RWPE2 (cell line): ENCODE results near the gene CNTFR.

Experiments
- ATAC-seq: fragments of 200-7000 bp; cut with Tn5 transposase; 3 replicates; pipeline ENCODE4 v1.9.1; 2021; ENCODE audit warnings: low read depth
- DNase-seq: peaks from one replicate; pipeline ENCODE4 v3.0.0-alpha.2; 2020; ENCODE audit warnings: low spot score
- H3K27ac ChIP-seq: fragments of 450-650 bp; 2 replicates; pipeline ENCODE4 v1.5.1; 2017; ENCODE audit warnings: mild to moderate bottlenecking; ENCODE audit not compliant: poor library complexity, severe bottlenecking
- H3K27me3 ChIP-seq: fragments of 250-450 bp; sonication (Bioruptor Pico); 2 replicates; pipeline ENCODE4 v1.5.1; 2021; ENCODE audit warnings: mild to moderate bottlenecking, moderate library complexity; ENCODE audit not compliant: insufficient read depth, poor library complexity, severe bottlenecking
- H3K36me3 ChIP-seq: fragments of 250-450 bp; sonication (Bioruptor Pico); 2 replicates; pipeline ENCODE4 v1.5.1; 2020; ENCODE audit warnings: low read depth, mild to moderate bottlenecking, moderate library complexity
- H3K4me1 ChIP-seq: fragments of 250-450 bp; sonication (Bioruptor Pico); 2 replicates; pipeline ENCODE4 v1.5.1; 2021; ENCODE audit warnings: mild to moderate bottlenecking, moderate library complexity; ENCODE audit not compliant: insufficient read depth, poor library complexity, severe bottlenecking
- H3K4me3 ChIP-seq: fragments of 250-450 bp; sonication (Bioruptor Pico); 2 replicates; pipeline ENCODE4 v1.5.1; 2021; ENCODE audit warnings: mild to moderate bottlenecking, moderate library complexity; ENCODE audit not compliant: severe bottlenecking
- H3K9me3 ChIP-seq: fragments of 250-450 bp; sonication (Bioruptor Pico); 2 replicates; pipeline ENCODE4 v1.5.1; 2021; ENCODE audit warnings: mild to moderate bottlenecking, moderate library complexity; ENCODE audit not compliant: severe bottlenecking
- CTCF ChIP-seq: fragments of 450-650 bp; IDR thresholded peaks from one replicate; pipeline ENCODE4 v1.5.1; 2017; ENCODE audit warnings: mild to moderate bottlenecking, moderate library complexity; ENCODE audit not compliant: poor library complexity, severe bottlenecking

Gene CNTFR

GRCh38 chr9:34591917-34592866 lies 2.7 kb upstream of the CNTFR start:
- H3K9me3 ChIP-seq = no peaks in the 10 kb centered on the region
- peak; percentile 68 for TF ChIP-seq CTCF
- H3K4me3 ChIP-seq = no peak overlapping the region
- no peak overlapping the region for H3K27ac ChIP-seq
- ATAC-seq = no peak
- no peak for DNase-seq
- no peaks in the 10 kb centered on the region for H3K4me1 ChIP-seq
- no peaks in the 10 kb centered on the region for H3K36me3 ChIP-seq
- peaks cover 50% of the 10 kb centered on the region for H3K27me3 ChIP-seq

- TF ChIP-seq CTCF = peak; percentile 86
- H3K9me3 ChIP-seq = no peaks in the 10 kb centered on the region
- peak; percentile 73 for DNase-seq
- H3K36me3 ChIP-seq = no peaks in the 10 kb centered on the region
- H3K4me1 ChIP-seq = no peaks in the 10 kb centered on the region
- H3K4me3 ChIP-seq = no peak overlapping the region
- peaks cover 58% of the 10 kb centered on the region for H3K27me3 ChIP-seq
- ATAC-seq = peak; percentile 84
- H3K27ac ChIP-seq = no peak overlapping the region
Measured at GRCh38 chr9:34591248-34591916, 1.9 kb upstream of the CNTFR start.

- TF ChIP-seq CTCF = no peak
- ATAC-seq (no peak), DNase-seq (no peak)
- H3K4me1 ChIP-seq = no peaks in the 10 kb centered on the region
- H3K9me3 ChIP-seq = no peaks in the 10 kb centered on the region
- peak overlapping the region; percentile 36 for H3K4me3 ChIP-seq
- H3K36me3 ChIP-seq = no peaks in the 10 kb centered on the region
- no peak overlapping the region for H3K27ac ChIP-seq
- H3K27me3 ChIP-seq = peaks cover 64% of the 10 kb centered on the region
Measured at GRCh38 chr9:34590381-34591247, 1.1 kb upstream of the CNTFR start.

GRCh38 chr9:34588671-34589635 lies 571 bp downstream of the CNTFR start:
- Histone ChIP-seq H3K27me3 (peaks cover 72% of the 10 kb centered on the region), H3K27ac (no peak overlapping the region), H3K36me3 (no peaks in the 10 kb centered on the region), H3K9me3 (no peaks in the 10 kb centered on the region), H3K4me3 (peak overlapping the region; percentile 36), H3K4me1 (no peaks in the 10 kb centered on the region)
- DNase-seq (no peak), ATAC-seq (no peak)
- no peak for TF ChIP-seq CTCF
